SK-N-SH treated with all-trans-retinoic acid at 6 μM for 48 hours (cell line): ENCODE data around the gene DLX5.

Experiments used
- BACH2 ChIP-seq: fragments of 250-450 bp; sonication (Bioruptor Pico); IDR thresholded peaks from 2 replicates; pipeline ENCODE4 v1.9.0; 2021; ENCODE audit warnings: mild to moderate bottlenecking, borderline replicate concordance
- CSRNP3 ChIP-seq: fragments of 250-450 bp; sonication (Bioruptor Pico); IDR thresholded peaks from 2 replicates; pipeline ENCODE4 v1.5.1; 2021; ENCODE audit warnings: mild to moderate bottlenecking, moderate library complexity
- PPARA ChIP-seq: fragments of 250-450 bp; sonication (Bioruptor Pico); IDR thresholded peaks from 2 replicates; pipeline ENCODE4 v1.5.0; 2020; ENCODE audit warnings: mild to moderate bottlenecking, borderline replicate concordance
- SNAI2 ChIP-seq: fragments of 250-450 bp; sonication (Bioruptor Pico); IDR thresholded peaks from 2 replicates; pipeline ENCODE4 v1.5.0; 2020; ENCODE audit warnings: mild to moderate bottlenecking, moderate library complexity
- TCF4 ChIP-seq: fragments of 250-450 bp; sonication (Bioruptor Pico); IDR thresholded peaks from 2 replicates; pipeline ENCODE4 v1.8.0; 2021; ENCODE audit warnings: mild to moderate bottlenecking, moderate library complexity, borderline replicate concordance
- ZC3H10 ChIP-seq: fragments of 250-450 bp; sonication (Bioruptor Pico); IDR thresholded peaks from 2 replicates; pipeline ENCODE4 v1.5.1; 2021; ENCODE audit warnings: mild to moderate bottlenecking, moderate library complexity
- ZFP3 ChIP-seq: fragments of 250-450 bp; sonication (Bioruptor Pico); IDR thresholded peaks from 2 replicates; pipeline ENCODE4 v1.5.0; 2020; ENCODE audit warnings: mild to moderate bottlenecking, moderate library complexity
- ZNF70 ChIP-seq: fragments of 450-650 bp; formaldehyde crosslinking; IDR thresholded peaks from 2 replicates; pipeline ENCODE4 v1.5.0; 2020; ENCODE audit warnings: mild to moderate bottlenecking, moderate library complexity

- TF ChIP-seq ZNF70 (CRISPR knock-in tag) (no peak), CSRNP3 (CRISPR knock-in tag) (no peak), TCF4 (CRISPR knock-in tag) (no peak), SNAI2 (CRISPR knock-in tag) (no peak), BACH2 (CRISPR knock-in tag) (no peak), ZFP3 (CRISPR knock-in tag) (no peak), ZC3H10 (CRISPR knock-in tag) (no peak), PPARA (CRISPR knock-in tag) (no peak)
Observed at GRCh38 chr7:97064020-97064419, 39.4 kb upstream of the DLX5 start.
